ENCODE results near the gene SURF6.

Gene SURF6

GRCh38 chr9:133357656-133358055, 21.7 kb upstream of the SURF6 start:
- Histone ChIP-seq H3K9me3 (ENCODE audit: control insufficient read depth, insufficient read depth, low read depth, low read length) (no peaks in the 10 kb centered on the region), H3K4me3 (ENCODE audit: low read depth, low read length) (no peak overlapping the region), H3K4me1 (ENCODE audit: control insufficient read depth, insufficient read depth, low read length) (no peaks in the 10 kb centered on the region), H3K36me3 (ENCODE audit: control insufficient read depth in 2 of 2, insufficient read depth in 1 of 2, low read length in 2 of 2) (peaks cover 3 to 76% of the 10 kb centered on the region in 2 experiments; a peak in 2 of 3 replicates), H3K27ac (ENCODE audit: extremely low read depth, low read depth, low read length) (no peak overlapping the region)
- TF ChIP-seq SCRT2 (tag by site-specific recombination; IDR thresholded peaks at IDR 0.05) (peak; percentile 83), ZNF473 (tag by site-specific recombination; IDR thresholded peaks at IDR 0.05) (no peak)
- ChIA-PET CTCF (interaction anchor here (0.5 to 2.7 kb wide), 10 partner anchors 18 to 574 kb away, joined by 3 to 13 read pairs (median 4); partner anchors contain the start of gene CACFD1), POLR2A (interaction anchor here (1.0 to 6.6 kb wide), 7 partner anchors 9 to 102 kb away, joined by 3 to 89 read pairs (median 5); partner anchors contain the start of genes MED22 and RPL7A)

- H3K4me3 ChIP-seq (ENCODE audit: low read depth, low read length) = peak within 1 kb of the TSS; percentile 83
- peaks cover 5 to 76% of the 10 kb centered on the region in 2 experiments for H3K36me3 ChIP-seq (ENCODE audit: control insufficient read depth in 2 of 2, insufficient read depth in 1 of 2, low read length in 2 of 2)
- H3K27ac ChIP-seq (ENCODE audit: extremely low read depth, low read depth, low read length) = peak within 1 kb of the TSS; percentile 43; the same call in 1 of the 2 replicates
- CTCF ChIA-PET = interaction anchor here (0.6 to 2.7 kb wide), 12 partner anchors 14 to 573 kb away, joined by 3 to 13 read pairs (median 4); partner anchors contain the start of gene SLC2A6
- H3K4me1 ChIP-seq (ENCODE audit: control insufficient read depth, insufficient read depth, low read length) = no peaks in the 10 kb centered on the region
- POLR2A ChIA-PET = interaction anchor here (0.8 to 6.6 kb wide), 14 partner anchors 8 to 326 kb away, joined by 3 to 89 read pairs (median 4); partner anchors contain the start of genes GTF3C5, MED22 and RPL7A
- H3K9me3 ChIP-seq (ENCODE audit: control insufficient read depth, insufficient read depth, low read depth, low read length) = no peaks in the 10 kb centered on the region
- TF ChIP-seq ZSCAN16 (tag by site-specific recombination; IDR thresholded peaks at IDR 0.05) (0 out of 2 replicates have a peak, but pooled peaks have one; percentile 29), KLF9 (tag by site-specific recombination; IDR thresholded peaks at IDR 0.05; ENCODE audit: low read depth) (peak; percentile 92), ZNF202 (tag by site-specific recombination; IDR thresholded peaks at IDR 0.05; ENCODE audit: borderline replicate concordance) (no peak), ELK4 (IDR thresholded peaks at IDR 0.05; ENCODE audit: borderline replicate concordance, low read depth, low read length) (no peak), ZNF639 (tag by site-specific recombination; IDR thresholded peaks at IDR 0.05) (0 out of 2 replicates have a peak, but pooled peaks have one; percentile 48), EGR2 (tag by site-specific recombination; IDR thresholded peaks at IDR 0.05; ENCODE audit: low read depth) (peak; percentile 72), ZNF214 (tag by site-specific recombination; IDR thresholded peaks at IDR 0.05; ENCODE audit: borderline replicate concordance) (no peak), OVOL3 (tag by site-specific recombination; IDR thresholded peaks at IDR 0.05) (no peak), ZNF701 (tag by site-specific recombination; IDR thresholded peaks at IDR 0.05) (no peak), ZNF660 (tag by site-specific recombination; IDR thresholded peaks at IDR 0.05) (peak; percentile 14; the same call in 1 of the 2 replicates), ZNF292 (tag by site-specific recombination; IDR thresholded peaks at IDR 0.05; ENCODE audit: borderline replicate concordance, low read depth) (no peak), ZNF423 (tag by site-specific recombination; IDR thresholded peaks at IDR 0.05) (peak; percentile 44; the same call in 1 of the 2 replicates), SETDB1 (IDR thresholded peaks at IDR 0.05; ENCODE audit: insufficient read length, low read length) (no peak), ZNF324 (tag by site-specific recombination; IDR thresholded peaks at IDR 0.05) (no peak), ZBTB26 (tag by site-specific recombination; optimal IDR thresholded peaks at IDR 0.05) (peak; percentile 81), ZNF211 (tag by site-specific recombination; IDR thresholded peaks at IDR 0.05; ENCODE audit: low read depth) (no peak), ZNF514 (tag by site-specific recombination; IDR thresholded peaks at IDR 0.05) (no peak), ZNF707 (tag by site-specific recombination; IDR thresholded peaks at IDR 0.05) (no peak), ZNF266 (tag by site-specific recombination; IDR thresholded peaks at IDR 0.05; ENCODE audit: low read depth) (no peak)
- TF ChIP-seq, protein P1, sequence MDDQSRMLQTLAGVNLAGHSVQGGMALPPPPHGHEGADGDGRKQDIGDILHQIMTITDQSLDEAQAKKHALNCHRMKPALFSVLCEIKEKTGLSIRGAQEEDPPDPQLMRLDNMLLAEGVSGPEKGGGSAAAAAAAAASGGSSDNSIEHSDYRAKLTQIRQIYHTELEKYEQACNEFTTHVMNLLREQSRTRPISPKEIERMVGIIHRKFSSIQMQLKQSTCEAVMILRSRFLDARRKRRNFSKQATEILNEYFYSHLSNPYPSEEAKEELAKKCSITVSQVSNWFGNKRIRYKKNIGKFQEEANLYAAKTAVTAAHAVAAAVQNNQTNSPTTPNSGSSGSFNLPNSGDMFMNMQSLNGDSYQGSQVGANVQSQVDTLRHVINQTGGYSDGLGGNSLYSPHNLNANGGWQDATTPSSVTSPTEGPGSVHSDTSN (CRISPR knock-in tag; IDR thresholded peaks at IDR 0.05) = no peak
- TF ChIP-seq, protein P2, sequence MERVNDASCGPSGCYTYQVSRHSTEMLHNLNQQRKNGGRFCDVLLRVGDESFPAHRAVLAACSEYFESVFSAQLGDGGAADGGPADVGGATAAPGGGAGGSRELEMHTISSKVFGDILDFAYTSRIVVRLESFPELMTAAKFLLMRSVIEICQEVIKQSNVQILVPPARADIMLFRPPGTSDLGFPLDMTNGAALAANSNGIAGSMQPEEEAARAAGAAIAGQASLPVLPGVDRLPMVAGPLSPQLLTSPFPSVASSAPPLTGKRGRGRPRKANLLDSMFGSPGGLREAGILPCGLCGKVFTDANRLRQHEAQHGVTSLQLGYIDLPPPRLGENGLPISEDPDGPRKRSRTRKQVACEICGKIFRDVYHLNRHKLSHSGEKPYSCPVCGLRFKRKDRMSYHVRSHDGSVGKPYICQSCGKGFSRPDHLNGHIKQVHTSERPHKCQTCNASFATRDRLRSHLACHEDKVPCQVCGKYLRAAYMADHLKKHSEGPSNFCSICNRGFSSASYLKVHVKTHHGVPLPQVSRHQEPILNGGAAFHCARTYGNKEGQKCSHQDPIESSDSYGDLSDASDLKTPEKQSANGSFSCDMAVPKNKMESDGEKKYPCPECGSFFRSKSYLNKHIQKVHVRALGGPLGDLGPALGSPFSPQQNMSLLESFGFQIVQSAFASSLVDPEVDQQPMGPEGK (tag by site-specific recombination; IDR thresholded peaks at IDR 0.05) = peak; percentile 92
- TF ChIP-seq, protein P3, sequence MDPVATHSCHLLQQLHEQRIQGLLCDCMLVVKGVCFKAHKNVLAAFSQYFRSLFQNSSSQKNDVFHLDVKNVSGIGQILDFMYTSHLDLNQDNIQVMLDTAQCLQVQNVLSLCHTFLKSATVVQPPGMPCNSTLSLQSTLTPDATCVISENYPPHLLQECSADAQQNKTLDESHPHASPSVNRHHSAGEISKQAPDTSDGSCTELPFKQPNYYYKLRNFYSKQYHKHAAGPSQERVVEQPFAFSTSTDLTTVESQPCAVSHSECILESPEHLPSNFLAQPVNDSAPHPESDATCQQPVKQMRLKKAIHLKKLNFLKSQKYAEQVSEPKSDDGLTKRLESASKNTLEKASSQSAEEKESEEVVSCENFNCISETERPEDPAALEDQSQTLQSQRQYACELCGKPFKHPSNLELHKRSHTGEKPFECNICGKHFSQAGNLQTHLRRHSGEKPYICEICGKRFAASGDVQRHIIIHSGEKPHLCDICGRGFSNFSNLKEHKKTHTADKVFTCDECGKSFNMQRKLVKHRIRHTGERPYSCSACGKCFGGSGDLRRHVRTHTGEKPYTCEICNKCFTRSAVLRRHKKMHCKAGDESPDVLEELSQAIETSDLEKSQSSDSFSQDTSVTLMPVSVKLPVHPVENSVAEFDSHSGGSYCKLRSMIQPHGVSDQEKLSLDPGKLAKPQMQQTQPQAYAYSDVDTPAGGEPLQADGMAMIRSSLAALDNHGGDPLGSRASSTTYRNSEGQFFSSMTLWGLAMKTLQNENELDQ (tag by site-specific recombination; IDR thresholded peaks at IDR 0.05; ENCODE audit: low read depth) = no peak
Observed at GRCh38 chr9:133356391-133357091, 20.6 kb upstream of the SURF6 start, which contains the start of the genes SURF1 and SURF2. Gene SURF1 (minus strand): TSS chr9:133356487. CDS start chr9:133356453, 34 bp downstream. Gene SURF2 (plus strand): TSS chr9:133356550. CDS start chr9:133356593, 43 bp downstream.
